HepG2 (cell line): ENCODE measurements around the gene DAPK1. TPM values are rescaled to one million over a fixed set of nuclear protein-coding genes. Genes with fewer than 3 reads are reported as not detected.

Experiments
- ATAC-seq: fragments of 200-7000 bp; cut with Tn5 transposase; 3 replicates; pipeline ENCODE4 v1.9.1; 2020; ENCODE audit warnings: mild to moderate bottlenecking, moderate library complexity
- BruUV-seq: library from RNA; stranded (reverse); fragments of 400-500 nt; replicated peaks from 2 replicates; lab custom pipeline; 2021; lab: Mats Ljungman, UMichigan
- CTCF ChIA-PET: fragments of 300-600 bp; formaldehyde crosslinking; extraction: SDS; loops from one replicate; lab custom pipeline; 2021; ENCODE audit warnings: low total read pairs, inconsistent platforms, low intra/inter-chr PET ratio; lab: Yijun Ruan, JAX
- POLR2A ChIA-PET: fragments of 350-600 bp; sonication (Branson Sonifier 250); formaldehyde crosslinking; loops from one replicate; lab custom pipeline; 2020; ENCODE audit warnings: antibody characterized with exemption, inconsistent platforms; lab: Yijun Ruan, JAX
- DNase-seq: peaks from one replicate; pipeline ENCODE4 v3.0.0-alpha.2; 2015; ENCODE audit warnings: low spot score
- FAIRE-seq: peaks from 3 replicates; lab custom pipeline; 2011; peaks lifted over from hg19 to GRCh38; lab: Jason Lieb, UNC
- H2AFZ ChIP-seq: one replicate; pipeline ENCODE4 v1.6.1; 2011; ENCODE audit warnings: low read length, inconsistent platforms
- H3K27ac ChIP-seq: fragments of 300-600 bp; 3 replicates; pipeline ENCODE4 v1.8.0; 2011; ENCODE audit warnings: mixed run types, mild to moderate bottlenecking, mixed read lengths, low read length, inconsistent platforms; ENCODE audit not compliant: insufficient read depth; ENCODE audit errors: extremely low read length
- H3K27me3 ChIP-seq, 2 experiments: fragments of 200-600 bp in 1 of 2; 2 replicates in 1 of 2; 3 replicates in 1 of 2; pipeline versions ENCODE4 v1.6.0 to v1.8.0; 2011; ENCODE audit warnings: low read length in 2 of 2, mild to moderate bottlenecking in 2 of 2, moderate library complexity in 2 of 2, inconsistent platforms in 1 of 2; ENCODE audit not compliant: insufficient read depth in 2 of 2, control insufficient read depth in 1 of 2
- H3K36me3 ChIP-seq, 2 experiments: fragments of 200-600 bp in 1 of 2; replicated peaks in 1 of 2; 2 replicates in 1 of 2; 3 replicates in 1 of 2; pipeline versions ENCODE4 v1.5.1 to v1.8.0; 2011; ENCODE audit warnings: low read length in 2 of 2, inconsistent platforms in 1 of 2; ENCODE audit not compliant: insufficient read depth in 2 of 2, control insufficient read depth in 1 of 2
- H3K4me1 ChIP-seq: 2 replicates; pipeline ENCODE4 v1.5.1; 2012; ENCODE audit warnings: low read length, inconsistent platforms; ENCODE audit not compliant: insufficient read depth
- H3K4me2 ChIP-seq: 2 replicates; pipeline ENCODE4 v1.6.0; 2011; ENCODE audit warnings: low read depth, low read length, inconsistent platforms
- H3K4me3 ChIP-seq, 3 experiments: fragments of 200-600 bp in 1 of 3; sonication (generic), shearing (Covaris generic) in 1 of 3; replicated peaks in 1 of 3; 2 replicates each; pipeline ENCODE4 v1.5.1; 2011 to 2016; ENCODE audit warnings: low read length in 3 of 3, inconsistent platforms in 2 of 3, low read depth in 2 of 3, mild to moderate bottlenecking in 2 of 3, control low read depth in 1 of 3, mixed read lengths in 1 of 3; ENCODE audit not compliant: insufficient read depth in 1 of 3
- H3K79me2 ChIP-seq: one replicate; pipeline ENCODE4 v1.6.1; 2011; ENCODE audit warnings: low read length, inconsistent platforms; ENCODE audit not compliant: insufficient read depth
- H3K9ac ChIP-seq: 2 replicates; pipeline ENCODE4 v1.6.0; 2011; ENCODE audit warnings: mild to moderate bottlenecking, low read depth, low read length, inconsistent platforms; ENCODE audit not compliant: insufficient read depth
- H3K9me3 ChIP-seq: 2 replicates; pipeline ENCODE4 v1.5.1; 2012; ENCODE audit warnings: mild to moderate bottlenecking, low read length
- H4K20me1 ChIP-seq: 2 replicates; pipeline ENCODE4 v1.6.0; 2011; ENCODE audit warnings: inconsistent platforms, mild to moderate bottlenecking, low read length, moderate library complexity; ENCODE audit not compliant: insufficient read depth
- AGO2 ChIP-seq: fragments of 200-400 bp; formaldehyde crosslinking; optimal IDR thresholded peaks from 2 replicates; pipeline ENCODE3; 2017; ENCODE audit warnings: mild to moderate bottlenecking, low read depth, low read length, moderate library complexity
- FOXP1 ChIP-seq, 2 experiments: fragments of 450-650 bp in 1 of 2; IDR thresholded peaks; 2 replicates each; pipeline ENCODE4 v1.6.1; 2017 to 2018; ENCODE audit warnings: antibody characterized with exemption in 1 of 2
- JUN ChIP-seq: sonication (generic); formaldehyde crosslinking; IDR thresholded peaks from 2 replicates; pipeline ENCODE4 v1.4.0; 2020; ENCODE audit warnings: mild to moderate bottlenecking, missing genetic modification reagents
- NFKB2 ChIP-seq: sonication (generic); formaldehyde crosslinking; IDR thresholded peaks from 2 replicates; pipeline ENCODE4 v1.4.0; 2020; ENCODE audit warnings: missing genetic modification reagents, borderline replicate concordance
- SMAD9 ChIP-seq: sonication (generic); formaldehyde crosslinking; IDR thresholded peaks from 2 replicates; pipeline ENCODE4 v1.5.1; 2020; ENCODE audit warnings: mild to moderate bottlenecking, missing genetic modification reagents
- ZFP1 ChIP-seq: IDR thresholded peaks from 2 replicates; pipeline ENCODE4 v1.6.1; 2016
- ZNF292 ChIP-seq: sonication (generic); formaldehyde crosslinking; IDR thresholded peaks from 2 replicates; pipeline ENCODE4 v1.8.1; 2022; ENCODE audit warnings: mild to moderate bottlenecking, low read depth, missing genetic modification reagents, borderline replicate concordance
- ZNF362 ChIP-seq: sonication (generic); formaldehyde crosslinking; IDR thresholded peaks from 2 replicates; pipeline ENCODE4 v1.4.0; 2020; ENCODE audit warnings: missing genetic modification reagents, mild to moderate bottlenecking, borderline replicate concordance
- ZNF605 ChIP-seq: sonication (generic); formaldehyde crosslinking; IDR thresholded peaks from 2 replicates; pipeline ENCODE4 v1.8.0; 2022; ENCODE audit warnings: mild to moderate bottlenecking, missing genetic modification reagents
- ZNF891 ChIP-seq: sonication (generic); formaldehyde crosslinking; IDR thresholded peaks from 2 replicates; pipeline ENCODE4 v1.5.0; 2020; ENCODE audit warnings: mild to moderate bottlenecking, missing genetic modification reagents
- WGBS: methylation state at CpG from one replicate; pipeline ENCODE4 v1.1.6; 2017; ENCODE audit warnings: low lambda C conversion rate; 5-methylcytosine and 5-hydroxymethylcytosine counted together
- in situ Hi-C: cut with HindIII; loops from 2 replicates; pipeline ENCODE4 v1.10.0; 2017; ENCODE audit warnings: low pct_unique_long_range_greater_than_20kb; ENCODE audit not compliant: extremely low pct_ligation_motif_present
- intact Hi-C: fragments of 100-400 bp; cut with micrococcal nuclease; formaldehyde crosslinking; loops from one replicate; pipeline ENCODE4 v1.10.0; 2022; ENCODE audit not compliant: unreplicated experiment
- polyA plus RNA-seq, 8 experiments: library from polyadenylated mRNA; depleted of rRNA in 3 of 8; stranded (reverse) in 7 of 8; unstranded in 1 of 8; fragments of >200 nt; fragmentation: Illumina TruSeq in 4 of 8; extraction: Trizol in 4 of 8; gene quantifications; 2 replicates each; pipeline versions ENCODE4 v1.2.1 to v1.2.3, GENCODE V29; 2011 to 2016; ENCODE audit warnings: low read depth in 4 of 8, missing spikeins in 1 of 8, mixed read lengths in 1 of 8; ENCODE audit not compliant: insufficient read depth in 1 of 8
- total RNA-seq, 5 experiments: library from RNA; depleted of rRNA; stranded (reverse); fragments of >200 nt; fragmentation: Illumina TruSeq; extraction: Trizol; gene quantifications; 2 replicates each; pipeline ENCODE4 v1.2.3, GENCODE V29; 2016; ENCODE audit warnings: low read depth in 1 of 5
- TF ChIP-seq, protein P1 (sequence below): sonication (generic); formaldehyde crosslinking; IDR thresholded peaks from 2 replicates; pipeline ENCODE4 v1.5.0; 2020; ENCODE audit warnings: mild to moderate bottlenecking, missing genetic modification reagents, borderline replicate concordance
- TF ChIP-seq, protein P2 (sequence below): sonication (generic); formaldehyde crosslinking; IDR thresholded peaks from 2 replicates; pipeline ENCODE4 v1.8.0; 2022; ENCODE audit warnings: mild to moderate bottlenecking, missing genetic modification reagents, moderate library complexity

DAPK1 gene
- total and polyA plus RNA-seq, 2 of the 13 experiments (the other 11 are each of a cell fraction or from before 2014, with no cell fraction given) = 35.7 to 35.9 TPM

- FAIRE-seq (no peak), ATAC-seq (peak; percentile 70), DNase-seq (no peak)
- H3K4me1 ChIP-seq = no peaks in the 10 kb centered on the region
- in situ Hi-C loops = no loop called here
- intact Hi-C loops = loop anchor here (1.0 to 10.0 kb wide), 3 partner anchors 43 to 361 kb away; partner anchors contain the start of gene CTSL
- POLR2A ChIA-PET = no interaction called here
- H3K27me3 ChIP-seq = no peaks in the 10 kb centered on the region
- peaks cover 22 to 61% of the 10 kb centered on the region in 2 experiments for H3K36me3 ChIP-seq
- no peaks in the 10 kb centered on the region for H3K9me3 ChIP-seq
- H3K9ac ChIP-seq = no peak overlapping the region
- no peak overlapping the region for H3K4me2 ChIP-seq
- CTCF ChIA-PET = interaction anchor here (1.3 to 1.5 kb wide), 2 partner anchors 43 to 129 kb away, joined by 3 to 23 read pairs; no protein-coding TSS in a partner anchor
- H2AFZ ChIP-seq = no peak overlapping the region
- H4K20me1 ChIP-seq = 0 out of 2 replicates have a peak, but pooled peaks cover 3% of the 10 kb centered on the region
- no peaks in the 10 kb centered on the region for H3K79me2 ChIP-seq
- no TSS peak for BruUV-seq
- no peak overlapping the region for H3K27ac ChIP-seq
- WGBS = 99% methylated on average over 10 of the region's 24 CpGs
- H3K4me3 ChIP-seq = no peak overlapping the region
- TF ChIP-seq JUN (CRISPR knock-in tag) (no peak), SMAD9 (no peak), FOXP1 (IDR thresholded peaks at IDR 0.05) (no peak), FOXP1 (CRISPR knock-in tag; IDR thresholded peaks at IDR 0.05) (no peak), NFKB2 (CRISPR knock-in tag) (0 out of 2 replicates have a peak, but pooled peaks have one; percentile 16), ZNF891 (CRISPR knock-in tag) (no peak), ZNF362 (CRISPR knock-in tag) (no peak), ZFP1 (CRISPR knock-in tag) (no peak), AGO2 (peak; percentile 20), ZNF292 (CRISPR knock-in tag) (no peak), ZNF605 (no peak)
- TF ChIP-seq, protein P1, sequence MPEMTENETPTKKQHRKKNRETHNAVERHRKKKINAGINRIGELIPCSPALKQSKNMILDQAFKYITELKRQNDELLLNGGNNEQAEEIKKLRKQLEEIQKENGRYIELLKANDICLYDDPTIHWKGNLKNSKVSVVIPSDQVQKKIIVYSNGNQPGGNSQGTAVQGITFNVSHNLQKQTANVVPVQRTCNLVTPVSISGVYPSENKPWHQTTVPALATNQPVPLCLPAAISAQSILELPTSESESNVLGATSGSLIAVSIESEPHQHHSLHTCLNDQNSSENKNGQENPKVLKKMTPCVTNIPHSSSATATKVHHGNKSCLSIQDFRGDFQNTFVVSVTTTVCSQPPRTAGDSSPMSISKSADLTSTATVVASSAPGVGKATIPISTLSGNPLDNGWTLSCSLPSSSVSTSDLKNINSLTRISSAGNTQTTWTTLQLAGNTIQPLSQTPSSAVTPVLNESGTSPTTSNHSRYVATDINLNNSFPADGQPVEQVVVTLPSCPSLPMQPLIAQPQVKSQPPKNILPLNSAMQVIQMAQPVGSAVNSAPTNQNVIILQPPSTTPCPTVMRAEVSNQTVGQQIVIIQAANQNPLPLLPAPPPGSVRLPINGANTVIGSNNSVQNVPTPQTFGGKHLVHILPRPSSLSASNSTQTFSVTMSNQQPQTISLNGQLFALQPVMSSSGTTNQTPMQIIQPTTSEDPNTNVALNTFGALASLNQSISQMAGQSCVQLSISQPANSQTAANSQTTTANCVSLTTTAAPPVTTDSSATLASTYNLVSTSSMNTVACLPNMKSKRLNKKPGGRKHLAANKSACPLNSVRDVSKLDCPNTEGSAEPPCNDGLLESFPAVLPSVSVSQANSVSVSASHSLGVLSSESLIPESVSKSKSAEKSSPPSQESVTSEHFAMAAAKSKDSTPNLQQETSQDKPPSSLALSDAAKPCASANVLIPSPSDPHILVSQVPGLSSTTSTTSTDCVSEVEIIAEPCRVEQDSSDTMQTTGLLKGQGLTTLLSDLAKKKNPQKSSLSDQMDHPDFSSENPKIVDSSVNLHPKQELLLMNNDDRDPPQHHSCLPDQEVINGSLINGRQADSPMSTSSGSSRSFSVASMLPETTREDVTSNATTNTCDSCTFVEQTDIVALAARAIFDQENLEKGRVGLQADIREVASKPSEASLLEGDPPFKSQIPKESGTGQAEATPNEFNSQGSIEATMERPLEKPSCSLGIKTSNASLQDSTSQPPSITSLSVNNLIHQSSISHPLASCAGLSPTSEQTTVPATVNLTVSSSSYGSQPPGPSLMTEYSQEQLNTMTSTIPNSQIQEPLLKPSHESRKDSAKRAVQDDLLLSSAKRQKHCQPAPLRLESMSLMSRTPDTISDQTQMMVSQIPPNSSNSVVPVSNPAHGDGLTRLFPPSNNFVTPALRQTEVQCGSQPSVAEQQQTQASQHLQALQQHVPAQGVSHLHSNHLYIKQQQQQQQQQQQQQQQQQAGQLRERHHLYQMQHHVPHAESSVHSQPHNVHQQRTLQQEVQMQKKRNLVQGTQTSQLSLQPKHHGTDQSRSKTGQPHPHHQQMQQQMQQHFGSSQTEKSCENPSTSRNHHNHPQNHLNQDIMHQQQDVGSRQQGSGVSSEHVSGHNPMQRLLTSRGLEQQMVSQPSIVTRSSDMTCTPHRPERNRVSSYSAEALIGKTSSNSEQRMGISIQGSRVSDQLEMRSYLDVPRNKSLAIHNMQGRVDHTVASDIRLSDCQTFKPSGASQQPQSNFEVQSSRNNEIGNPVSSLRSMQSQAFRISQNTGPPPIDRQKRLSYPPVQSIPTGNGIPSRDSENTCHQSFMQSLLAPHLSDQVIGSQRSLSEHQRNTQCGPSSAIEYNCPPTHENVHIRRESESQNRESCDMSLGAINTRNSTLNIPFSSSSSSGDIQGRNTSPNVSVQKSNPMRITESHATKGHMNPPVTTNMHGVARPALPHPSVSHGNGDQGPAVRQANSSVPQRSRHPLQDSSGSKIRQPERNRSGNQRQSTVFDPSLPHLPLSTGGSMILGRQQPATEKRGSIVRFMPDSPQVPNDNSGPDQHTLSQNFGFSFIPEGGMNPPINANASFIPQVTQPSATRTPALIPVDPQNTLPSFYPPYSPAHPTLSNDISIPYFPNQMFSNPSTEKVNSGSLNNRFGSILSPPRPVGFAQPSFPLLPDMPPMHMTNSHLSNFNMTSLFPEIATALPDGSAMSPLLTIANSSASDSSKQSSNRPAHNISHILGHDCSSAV (CRISPR knock-in tag) = no peak
- TF ChIP-seq, protein P2, sequence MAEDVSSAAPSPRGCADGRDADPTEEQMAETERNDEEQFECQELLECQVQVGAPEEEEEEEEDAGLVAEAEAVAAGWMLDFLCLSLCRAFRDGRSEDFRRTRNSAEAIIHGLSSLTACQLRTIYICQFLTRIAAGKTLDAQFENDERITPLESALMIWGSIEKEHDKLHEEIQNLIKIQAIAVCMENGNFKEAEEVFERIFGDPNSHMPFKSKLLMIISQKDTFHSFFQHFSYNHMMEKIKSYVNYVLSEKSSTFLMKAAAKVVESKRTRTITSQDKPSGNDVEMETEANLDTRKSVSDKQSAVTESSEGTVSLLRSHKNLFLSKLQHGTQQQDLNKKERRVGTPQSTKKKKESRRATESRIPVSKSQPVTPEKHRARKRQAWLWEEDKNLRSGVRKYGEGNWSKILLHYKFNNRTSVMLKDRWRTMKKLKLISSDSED (CRISPR knock-in tag) = no peak
Observed at GRCh38 chr9:87683751-87684626, 186.3 kb downstream of the DAPK1 start.
